Stomach (tissue), 9 donors: Measurements from ENCODE around the gene FBXO34. TPM values are rescaled to one million over a fixed set of nuclear protein-coding genes. Genes with fewer than 3 reads are reported as not detected.

Source experiments
- DNase-seq, 2 donors: peaks; one replicate each; pipeline versions ENCODE4 v3.0.0 to v3.0.0-alpha.2; 2013 to 2019
- H3K27ac ChIP-seq, 5 donors: fragments of 200-600 bp in 4 of 5; sonication (generic) in 4 of 5; one replicate each; pipeline ENCODE4 v1.5.1; 2013 to 2019; ENCODE audit warnings: mild to moderate bottlenecking in 1 of 5, moderate library complexity in 1 of 5
- H3K27me3 ChIP-seq, 3 donors: fragments of 200-600 bp; sonication (generic); one replicate each; pipeline ENCODE4 v1.5.1; 2017 to 2019; ENCODE audit warnings: mixed run types in 1 of 3
- H3K36me3 ChIP-seq, 4 donors: fragments of 200-600 bp; sonication (generic); 1 replicate in 3 of 4; 2 replicates in 1 of 4; pipeline ENCODE4 v1.5.1; 2016 to 2019
- H3K4me1 ChIP-seq, 4 donors: fragments of 200-600 bp; sonication (generic); one replicate each; pipeline ENCODE4 v1.5.1; 2016 to 2019
- H3K4me3 ChIP-seq, 4 donors: fragments of 200-600 bp; sonication (generic) in 3 of 4; one replicate each; pipeline ENCODE4 v1.5.1; 2016 to 2019; ENCODE audit warnings: mild to moderate bottlenecking in 1 of 4
- H3K9me3 ChIP-seq, 4 donors: fragments of 200-600 bp; sonication (generic); one replicate each; pipeline ENCODE4 v1.5.1; 2016 to 2019
- EP300 ChIP-seq: sonication (generic); formaldehyde crosslinking; IDR thresholded peaks from one replicate; pipeline ENCODE4 v1.6.1; 2017; ENCODE audit warnings: antibody characterized with exemption
- POLR2A ChIP-seq, 4 donors: fragments of 450-650 bp; IDR thresholded peaks; one replicate each; pipeline ENCODE4 v1.6.1; 2016; ENCODE audit warnings: antibody characterized with exemption in 4 of 4, control low read depth in 2 of 4, mild to moderate bottlenecking in 1 of 4, moderate library complexity in 1 of 4
- POLR2AphosphoS5 ChIP-seq, 3 donors: sonication (generic); formaldehyde crosslinking; IDR thresholded peaks; one replicate each; pipeline ENCODE4 v1.6.1; 2016; ENCODE audit warnings: antibody characterized with exemption in 3 of 3
- WGBS, 5 donors: extraction: QIAGEN DNeasy Blood & Tissue Kit in 3 of 5; methylation state at CpG; one replicate each; pipeline versions ENCODE4 v1.1.5 to v1.1.7; 2013 to 2018; 5-methylcytosine and 5-hydroxymethylcytosine counted together
- intact Hi-C: fragments of 100-400 bp; cut with DNase I; formaldehyde crosslinking; loops from one replicate; pipeline ENCODE4 v1.15.1; 2023; ENCODE audit warnings: low total_unique reads
- polyA plus RNA-seq, 3 donors: library from polyadenylated mRNA; stranded (reverse); fragments of 200-250 nt; gene quantifications; one replicate each; pipeline ENCODE4 v1.2.3, GENCODE V29; 2013
- total RNA-seq, 5 donors: library from RNA; depleted of rRNA; stranded (reverse); fragments of >200 nt; gene quantifications; one replicate each; pipeline versions ENCODE4 v1.1.0 to v1.2.3, GENCODE V29; 2014 to 2016
- TF ChIP-seq, protein P1 (sequence below), 7 experiments: fragments of 450-650 bp in 4 of 7; fragments of 200-600 bp in 3 of 7; sonication (generic) in 3 of 7; IDR thresholded peaks; one replicate each; pipeline ENCODE4 v1.5.1; 2016 to 2019; ENCODE audit warnings: antibody characterized with exemption in 7 of 7, control low read depth in 2 of 7, mild to moderate bottlenecking in 1 of 7
- donor health status: healthy with polysubstance abuse.
- donor health status: Bipolar disorder and iron deficiency.
- donor health status: healthy.

The FBXO34 gene
- total and polyA plus RNA-seq, 8 donors = 6.7 to 55.0 (median 27.2) TPM

GRCh38 chr14:55240526-55241178 lies 30.6 kb upstream of the FBXO34 start:
- Histone ChIP-seq H3K9me3 (no peaks in the 10 kb centered on the region), H3K4me1 (peaks cover 0 to 12% (median 2%) of the 10 kb centered on the region in 4 donors), H3K27me3 (peaks cover 0 to 33% (median 0%) of the 10 kb centered on the region in 3 donors), H3K27ac (no peak overlapping the region), H3K36me3 (no peaks in the 10 kb centered on the region), H3K4me3 (no peak overlapping the region)
- peak in 1 of 2 donors; percentile 31 for DNase-seq
- WGBS, 5 donors = 29 to 51% (median 33%) methylated on average over 32 to 33 of the region's 33 CpGs
- intact Hi-C loops = no loop called here
- TF ChIP-seq, protein P1, sequence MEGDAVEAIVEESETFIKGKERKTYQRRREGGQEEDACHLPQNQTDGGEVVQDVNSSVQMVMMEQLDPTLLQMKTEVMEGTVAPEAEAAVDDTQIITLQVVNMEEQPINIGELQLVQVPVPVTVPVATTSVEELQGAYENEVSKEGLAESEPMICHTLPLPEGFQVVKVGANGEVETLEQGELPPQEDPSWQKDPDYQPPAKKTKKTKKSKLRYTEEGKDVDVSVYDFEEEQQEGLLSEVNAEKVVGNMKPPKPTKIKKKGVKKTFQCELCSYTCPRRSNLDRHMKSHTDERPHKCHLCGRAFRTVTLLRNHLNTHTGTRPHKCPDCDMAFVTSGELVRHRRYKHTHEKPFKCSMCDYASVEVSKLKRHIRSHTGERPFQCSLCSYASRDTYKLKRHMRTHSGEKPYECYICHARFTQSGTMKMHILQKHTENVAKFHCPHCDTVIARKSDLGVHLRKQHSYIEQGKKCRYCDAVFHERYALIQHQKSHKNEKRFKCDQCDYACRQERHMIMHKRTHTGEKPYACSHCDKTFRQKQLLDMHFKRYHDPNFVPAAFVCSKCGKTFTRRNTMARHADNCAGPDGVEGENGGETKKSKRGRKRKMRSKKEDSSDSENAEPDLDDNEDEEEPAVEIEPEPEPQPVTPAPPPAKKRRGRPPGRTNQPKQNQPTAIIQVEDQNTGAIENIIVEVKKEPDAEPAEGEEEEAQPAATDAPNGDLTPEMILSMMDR (IDR thresholded peaks at IDR 0.05) = no peak
- TF ChIP-seq POLR2AphosphoS5 (IDR thresholded peaks at IDR 0.05) (no peak), POLR2A (IDR thresholded peaks at IDR 0.05) (no peak), EP300 (no peak)

DNA sequence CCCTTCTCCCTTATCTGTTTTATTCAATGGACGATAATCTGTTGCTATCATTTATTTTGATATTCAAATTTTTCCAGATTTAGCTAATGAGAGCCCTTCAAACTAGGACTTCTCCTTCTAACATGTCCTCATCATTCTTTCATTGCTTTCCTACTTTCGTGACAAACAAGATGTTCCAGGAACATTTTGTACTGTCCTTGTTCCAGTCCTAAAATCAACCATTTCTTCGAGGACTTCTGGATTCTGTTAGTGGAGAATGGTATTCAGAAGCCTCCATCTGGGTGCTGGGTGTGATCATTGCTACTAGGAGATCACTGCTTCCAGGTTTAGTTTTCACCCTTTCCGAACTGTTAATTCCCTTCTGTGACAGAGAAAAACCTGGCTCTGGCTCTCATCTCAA lies 29.5 kb upstream of the FBXO34 start:
- WGBS, 5 donors = 67 to 85% (median 70%) methylated on average over 4 of the region's 4 CpGs
- Histone ChIP-seq H3K27me3 (peaks cover 0 to 34% (median 0%) of the 10 kb centered on the region in 3 donors), H3K4me1 (peaks cover 0 to 12% (median 2%) of the 10 kb centered on the region in 4 donors), H3K27ac (no peak overlapping the region), H3K9me3 (no peaks in the 10 kb centered on the region), H3K4me3 (no peak overlapping the region), H3K36me3 (no peaks in the 10 kb centered on the region)
- DNase-seq = no peak
- TF ChIP-seq EP300 (no peak), POLR2AphosphoS5 (IDR thresholded peaks at IDR 0.05) (no peak), POLR2A (IDR thresholded peaks at IDR 0.05) (no peak)
- TF ChIP-seq, protein P1 (IDR thresholded peaks at IDR 0.05) = no peak
- intact Hi-C loops = no loop called here

- Histone ChIP-seq H3K4me3 (no peak overlapping the region), H3K27ac (no peak overlapping the region), H3K27me3 (peaks cover 0 to 39% (median 0%) of the 10 kb centered on the region in 3 donors), H3K4me1 (peaks cover 0 to 12% (median 2%) of the 10 kb centered on the region in 4 donors), H3K36me3 (no peaks in the 10 kb centered on the region), H3K9me3 (no peaks in the 10 kb centered on the region)
- WGBS, 5 donors = 73 to 99% (median 94%) methylated on average over 3 of the region's 3 CpGs
- intact Hi-C loops = no loop called here
- no peak for DNase-seq
- TF ChIP-seq POLR2A (IDR thresholded peaks at IDR 0.05) (no peak), POLR2AphosphoS5 (IDR thresholded peaks at IDR 0.05) (no peak), EP300 (no peak)
- TF ChIP-seq, protein P1 (IDR thresholded peaks at IDR 0.05) = no peak
These were observed 27.8 kb upstream of the FBXO34 start for GRCh38 chr14:55243386-55243785.

DNA sequence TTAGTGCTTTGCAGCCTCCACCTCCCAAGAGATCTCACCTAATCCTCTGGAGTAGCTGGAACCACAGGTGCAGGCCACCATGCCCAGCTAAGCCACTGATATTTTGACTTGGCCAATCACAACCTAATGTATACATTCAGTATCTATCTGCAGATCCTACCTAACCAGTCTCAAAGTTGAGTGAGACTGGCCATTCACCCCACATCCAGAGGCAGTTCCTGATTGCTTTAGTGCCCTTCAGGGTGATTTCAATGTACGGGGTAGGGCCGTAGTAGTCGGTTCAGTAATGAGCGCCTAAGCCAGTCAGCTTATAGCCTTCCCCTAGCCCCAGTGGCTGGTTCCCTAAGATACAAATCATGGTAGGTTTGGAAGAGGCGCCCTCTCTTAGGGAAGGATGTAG lies 27.4 kb upstream of the FBXO34 start:
- H3K36me3 ChIP-seq = no peaks in the 10 kb centered on the region
- H3K4me1 ChIP-seq = peaks cover 0 to 12% (median 2%) of the 10 kb centered on the region in 4 donors
- H3K27me3 ChIP-seq = peaks cover 0 to 39% (median 0%) of the 10 kb centered on the region in 3 donors
- DNase-seq = no peak
- WGBS, 5 donors = 93 to 98% (median 94%) methylated on average over 5 of the region's 5 CpGs
- H3K9me3 ChIP-seq = no peaks in the 10 kb centered on the region
- H3K4me3 ChIP-seq = no peak overlapping the region
- intact Hi-C loops = no loop called here
- H3K27ac ChIP-seq = no peak overlapping the region
- TF ChIP-seq, protein P1 (IDR thresholded peaks at IDR 0.05) = no peak
